Stimulated activated CD4-positive, alpha-beta T cell treated with anti-CD3 and anti-CD28 coated beads, Interleukin-15, amount 100 ng/mL, for 24 hours (primary cell): ENCODE results near the gene ZNF804B.

ENCODE experiments used
- DNase-seq: peaks from one replicate; pipeline ENCODE4 v3.0.0-alpha.2; 2020

Gene ZNF804B

DNA sequence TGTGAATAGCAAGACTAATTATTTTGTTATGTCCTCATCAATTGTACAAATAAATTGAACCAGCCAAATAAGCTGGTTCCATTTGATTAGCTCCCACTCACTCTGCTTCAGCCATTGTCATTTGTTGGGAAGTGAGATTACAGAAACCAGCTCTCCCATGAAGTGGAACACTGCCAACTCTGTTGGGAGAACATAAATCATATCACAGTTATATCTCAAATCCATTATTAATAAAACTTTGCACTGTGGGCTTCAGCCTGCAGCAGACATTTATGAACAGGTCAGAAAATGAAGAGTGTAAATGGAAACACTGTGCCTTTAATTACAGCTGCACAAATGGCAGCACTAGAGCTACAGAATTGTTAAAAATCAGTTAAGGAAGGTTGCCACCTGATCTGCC lies 82.7 kb downstream of the ZNF804B start:
- DNase-seq: no peak

DNA sequence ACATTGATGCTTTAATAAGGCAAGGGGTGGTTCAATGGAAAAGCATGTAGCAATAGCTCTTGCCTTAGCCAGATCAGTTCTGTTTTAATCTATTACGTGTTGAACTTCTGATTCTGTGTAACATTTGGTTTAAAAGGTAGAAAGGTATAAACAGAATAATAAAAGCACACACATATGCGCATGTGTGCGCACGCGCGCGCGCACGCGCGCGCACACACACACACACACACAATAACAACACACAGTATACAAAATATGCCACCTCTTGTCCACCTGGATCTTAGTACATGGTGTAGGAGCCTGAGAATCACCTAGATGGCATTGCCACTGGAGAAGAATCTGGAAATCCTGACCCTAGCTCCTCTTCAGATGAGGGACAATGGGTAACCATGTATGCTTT lies 85.6 kb downstream of the ZNF804B start:
- DNase-seq: no peak

DNA sequence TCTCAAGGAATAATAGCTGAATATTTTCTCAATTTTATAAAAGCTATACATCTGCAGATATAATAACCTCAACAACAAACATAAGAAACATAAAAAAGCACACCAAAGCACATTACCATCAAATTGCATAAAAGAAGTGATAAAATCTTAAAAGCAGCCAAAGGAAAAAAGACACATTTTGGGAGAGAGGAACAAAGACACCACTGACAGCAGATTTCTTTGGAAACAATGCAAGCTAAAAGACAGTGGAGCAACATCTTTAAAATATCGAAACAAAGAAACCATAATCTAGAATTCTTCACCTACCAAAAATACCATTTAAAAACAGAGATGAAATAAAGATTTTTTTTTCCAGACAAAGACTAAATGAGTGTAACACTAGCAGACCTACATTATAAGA lies 91.7 kb downstream of the ZNF804B start:
- no peak for DNase-seq

DNA sequence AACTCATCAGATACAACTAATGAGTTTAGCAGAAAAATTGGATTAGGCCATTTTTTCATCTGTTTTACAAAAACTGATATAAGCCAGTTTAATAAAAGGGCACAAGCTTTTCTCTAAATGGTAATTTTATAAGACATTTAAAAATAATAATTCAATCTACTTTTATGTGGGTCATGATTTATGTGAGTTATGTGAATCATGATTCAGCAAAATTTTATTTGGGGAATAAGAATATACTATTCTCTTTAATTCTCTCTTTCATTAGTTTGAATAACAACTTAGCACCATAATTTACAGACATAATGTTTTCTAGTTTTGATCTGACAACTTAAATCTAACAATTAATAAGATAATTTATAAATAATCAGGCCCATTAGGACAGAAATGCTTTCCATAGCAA lies 99.8 kb downstream of the ZNF804B start:
- no peak for DNase-seq

DNA sequence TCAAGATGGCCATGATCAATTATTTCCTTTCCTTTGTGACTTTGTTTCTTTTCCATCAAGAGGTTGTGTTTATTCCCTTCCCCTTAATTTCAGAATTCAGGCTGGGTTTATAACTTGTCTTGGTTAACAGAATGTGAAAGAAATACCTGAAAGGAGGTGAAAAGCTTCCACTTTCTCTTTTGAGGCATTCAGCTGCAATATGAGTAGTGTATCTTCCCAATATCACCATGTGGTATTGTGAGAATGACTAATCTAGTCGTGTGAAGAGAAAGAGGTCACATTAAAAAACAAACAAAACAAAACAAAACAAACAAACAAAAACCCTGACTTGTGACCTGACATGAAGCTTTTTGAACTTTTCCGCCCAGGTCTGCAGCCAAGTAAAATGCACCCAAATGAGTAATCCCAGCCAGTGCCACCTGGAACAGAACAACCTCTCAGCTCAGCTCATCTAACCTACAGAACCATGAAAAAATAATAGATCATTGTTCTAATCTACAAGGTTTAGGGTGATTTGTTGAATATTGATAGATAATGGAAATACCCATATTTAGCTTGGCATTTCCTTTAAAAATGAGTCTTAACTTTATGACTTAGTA lies 106.9 kb downstream of the ZNF804B start:
- no peak for DNase-seq

DNA sequence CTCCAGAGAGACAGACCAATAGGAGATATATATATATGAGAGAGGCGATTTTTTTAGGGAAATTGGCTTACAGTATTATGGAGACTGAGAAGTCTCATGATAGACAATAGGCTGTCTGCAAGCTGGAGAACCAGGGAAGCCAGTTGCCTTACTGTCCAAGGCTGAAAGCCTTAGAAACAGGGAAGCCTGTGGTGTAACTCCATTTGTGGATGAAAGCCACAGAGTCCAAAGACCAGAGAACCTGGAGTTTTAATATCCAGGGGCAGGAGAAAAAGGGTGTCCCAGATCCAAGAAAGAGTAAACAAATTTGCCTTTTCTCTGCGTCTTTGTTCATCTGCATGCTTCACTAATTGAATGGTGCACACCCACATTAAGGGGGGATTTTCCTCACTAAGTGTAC lies 107.7 kb downstream of the ZNF804B start:
- no peak for DNase-seq

DNA sequence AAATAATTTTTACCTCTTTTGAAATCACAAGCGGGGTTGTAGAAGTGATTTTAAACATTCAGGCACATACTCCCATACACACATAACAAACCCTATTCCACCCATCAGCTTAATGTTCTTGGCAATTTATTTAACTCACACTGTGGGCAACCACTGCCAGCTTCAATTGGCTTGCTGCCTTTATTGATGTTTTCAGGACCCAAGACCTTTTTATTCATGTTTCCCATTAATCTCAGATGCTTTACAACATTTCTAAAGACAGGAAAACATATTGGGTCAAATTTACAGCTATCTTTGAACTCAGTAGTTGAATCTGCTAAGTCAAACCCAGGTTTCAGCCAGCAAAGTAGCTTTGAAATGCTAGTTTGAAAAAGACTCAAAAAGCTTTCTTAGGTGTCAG lies 109.0 kb downstream of the ZNF804B start:
- no peak for DNase-seq

DNA sequence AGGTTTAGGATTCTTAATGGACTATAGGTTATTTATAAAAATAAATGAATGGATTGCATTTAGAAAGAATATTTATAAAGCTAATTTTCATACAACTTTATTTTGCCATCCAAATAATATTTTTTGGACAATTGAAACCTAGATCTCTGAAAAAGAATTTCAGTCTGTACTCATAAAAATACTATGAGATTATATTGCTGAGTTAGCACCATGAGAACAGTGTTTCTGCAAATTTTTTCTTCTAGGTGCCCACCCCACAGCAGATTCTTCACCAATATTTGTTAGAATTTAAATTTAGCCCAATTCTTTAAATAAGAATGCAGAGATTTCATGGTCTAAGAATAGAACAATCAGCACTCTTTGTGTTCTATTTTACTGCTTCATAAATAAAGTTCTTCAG lies 121.6 kb downstream of the ZNF804B start:
- no peak for DNase-seq

DNA sequence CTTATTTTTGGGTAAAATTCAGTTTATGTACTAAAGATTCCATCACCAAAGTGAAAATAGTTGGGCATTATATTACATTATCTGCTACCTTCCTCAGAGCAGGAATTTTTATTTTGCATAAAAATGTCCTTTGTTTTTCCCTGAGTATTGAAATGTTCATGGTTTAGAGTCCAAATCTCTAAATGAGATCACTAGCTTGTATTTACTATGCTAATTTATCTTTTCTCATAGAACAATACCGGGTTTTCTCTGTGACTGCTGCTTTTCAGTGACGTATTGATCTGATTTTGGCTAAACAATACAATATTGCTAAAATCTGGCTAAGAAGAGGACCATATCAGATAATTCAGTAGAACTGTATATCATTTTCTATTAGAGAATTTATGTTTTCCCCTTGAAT lies 125.6 kb downstream of the ZNF804B start:
- no peak for DNase-seq

DNA sequence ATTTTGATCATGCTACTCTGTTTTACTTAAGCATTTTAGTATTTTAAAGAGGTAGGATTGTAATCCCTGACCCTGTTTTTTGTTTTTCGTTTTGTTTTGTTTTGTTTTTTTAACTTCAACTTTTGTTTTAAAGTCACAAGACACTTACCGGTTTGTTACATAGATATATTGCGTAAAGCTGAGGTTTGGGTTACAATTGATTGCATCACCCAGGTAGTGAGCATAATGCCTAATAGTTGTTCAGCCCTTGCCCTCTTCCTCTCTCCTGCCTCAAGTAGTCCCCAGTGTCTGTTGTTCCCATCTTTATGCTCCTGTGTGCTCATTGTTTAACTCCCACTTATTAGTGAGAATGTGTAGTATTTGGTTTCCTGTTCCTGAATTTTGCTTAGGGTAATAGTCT lies 129.2 kb downstream of the ZNF804B start:
- no peak for DNase-seq

DNA sequence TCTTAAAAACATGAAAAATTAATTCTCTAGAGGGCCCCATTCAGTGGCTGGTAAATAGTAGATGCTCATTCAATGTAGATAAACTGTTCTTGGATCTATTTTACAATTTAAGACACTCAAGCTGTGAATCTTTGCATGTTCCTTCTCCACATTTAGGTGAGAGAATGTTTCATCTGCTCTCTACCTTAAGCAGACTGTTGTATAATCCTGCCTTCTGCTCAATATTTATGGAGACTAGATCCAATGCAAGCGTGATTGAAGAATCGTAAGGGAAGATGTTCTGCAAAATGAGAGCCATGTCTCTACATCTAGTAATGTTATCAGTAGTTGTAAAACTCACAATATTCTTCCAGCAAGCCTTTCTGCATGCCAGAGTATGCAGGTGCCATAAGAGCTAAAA lies 151.0 kb downstream of the ZNF804B start:
- DNase-seq: no peak

DNA sequence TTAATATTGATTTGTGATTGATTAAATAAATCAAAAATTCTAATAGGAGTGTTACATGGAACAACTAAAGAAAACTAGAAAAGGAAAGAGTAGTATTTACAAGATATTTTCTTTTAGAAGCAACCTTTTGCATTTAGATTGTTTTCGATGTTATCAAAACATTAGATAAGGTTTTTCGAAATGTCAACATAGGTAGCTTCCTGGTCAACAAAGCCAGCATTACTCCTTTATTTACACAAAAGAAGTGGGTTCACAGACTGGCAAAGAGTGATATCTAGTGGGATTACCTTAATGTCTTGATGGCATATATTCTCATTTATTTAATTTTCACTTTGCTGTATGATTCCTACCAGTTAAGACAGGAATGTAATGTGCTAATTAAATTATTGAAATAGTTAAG lies 153.4 kb downstream of the ZNF804B start:
- no peak for DNase-seq

DNA sequence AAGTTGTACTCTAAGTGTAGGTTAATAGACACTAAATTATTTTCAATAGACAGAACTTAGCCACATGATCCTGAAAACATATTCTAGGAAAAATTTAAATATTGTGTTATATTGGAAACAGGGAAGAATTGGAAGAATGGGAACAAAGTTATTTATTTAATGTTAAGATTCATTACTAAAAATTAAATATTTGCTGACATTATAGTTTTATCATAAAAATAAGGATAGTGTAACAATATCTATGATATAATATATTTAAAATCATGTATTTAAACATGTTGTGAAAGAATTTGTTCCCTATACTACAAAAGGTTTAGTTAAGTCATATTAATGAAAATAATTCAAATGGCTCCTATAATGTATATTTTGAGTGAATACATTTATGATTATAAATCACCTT lies 156.1 kb downstream of the ZNF804B start:
- no peak for DNase-seq

DNA sequence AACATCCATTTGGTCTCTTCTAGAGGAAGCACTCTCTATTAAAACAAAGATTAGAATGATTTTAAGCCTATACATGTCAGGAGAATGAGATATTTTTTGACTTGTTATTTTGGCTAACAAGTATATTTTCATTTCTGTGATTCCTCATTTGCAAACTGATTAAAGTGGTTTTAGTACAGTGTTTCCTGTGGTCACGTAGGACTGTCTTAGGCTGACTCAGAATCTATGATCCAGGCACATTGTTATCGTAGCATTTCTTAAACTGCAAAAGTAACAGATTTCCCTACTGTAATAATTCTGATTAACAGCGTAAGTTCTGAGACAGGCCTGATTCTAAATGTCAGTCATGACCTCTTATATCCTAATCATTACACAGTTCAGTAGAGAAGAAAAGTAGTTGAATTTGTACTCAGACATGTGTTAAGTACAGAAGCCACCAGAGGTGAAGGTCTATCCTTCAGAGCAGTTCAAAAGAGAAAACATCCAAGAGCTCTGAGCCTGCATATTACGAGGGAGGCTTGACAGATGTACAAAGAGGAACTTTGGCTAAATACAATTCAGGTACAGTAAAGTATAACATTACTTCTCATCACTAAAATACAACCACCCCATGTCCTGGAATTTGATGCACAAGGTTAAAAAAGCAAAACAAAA lies 160.1 kb downstream of the ZNF804B start:
- DNase-seq: no peak

DNA sequence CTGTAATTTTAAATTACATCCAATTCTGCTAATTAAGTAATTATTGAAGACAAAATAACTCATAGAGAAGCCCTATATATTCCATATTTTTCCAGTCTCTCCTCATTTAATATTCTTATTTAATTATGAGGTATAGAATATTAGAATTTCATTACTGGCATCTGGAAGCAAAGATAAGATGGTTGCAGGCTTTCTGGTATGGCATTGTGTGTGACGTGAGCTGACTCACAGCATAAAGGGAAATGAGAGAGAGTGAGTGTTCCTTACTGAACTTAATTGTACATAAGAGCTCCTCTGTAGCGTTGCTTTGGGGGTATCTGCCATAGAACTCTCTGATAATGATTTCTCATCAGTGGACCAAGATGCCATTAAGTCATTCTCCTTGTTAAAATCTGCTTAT lies 163.4 kb downstream of the ZNF804B start:
- DNase-seq: no peak

DNA sequence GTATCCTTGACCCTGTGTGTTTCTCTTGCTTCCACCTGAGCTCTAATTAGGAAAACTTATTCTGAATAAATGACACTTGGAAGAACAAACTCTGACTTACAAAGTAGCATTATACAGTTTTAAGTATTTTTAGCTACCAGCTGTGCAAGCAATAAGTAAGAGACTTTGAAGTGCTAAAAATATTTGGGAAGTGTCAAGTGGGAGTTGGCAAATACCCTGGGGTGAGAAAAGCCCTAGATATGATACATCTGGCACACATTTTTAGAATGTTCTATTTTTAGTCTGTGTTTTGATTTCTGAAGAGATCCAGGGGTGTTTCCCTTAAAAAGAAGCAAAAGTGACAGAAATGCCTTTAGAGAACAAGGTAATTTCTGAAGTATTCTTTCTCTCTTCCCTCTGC lies 168.8 kb downstream of the ZNF804B start:
- DNase-seq: no peak

DNA sequence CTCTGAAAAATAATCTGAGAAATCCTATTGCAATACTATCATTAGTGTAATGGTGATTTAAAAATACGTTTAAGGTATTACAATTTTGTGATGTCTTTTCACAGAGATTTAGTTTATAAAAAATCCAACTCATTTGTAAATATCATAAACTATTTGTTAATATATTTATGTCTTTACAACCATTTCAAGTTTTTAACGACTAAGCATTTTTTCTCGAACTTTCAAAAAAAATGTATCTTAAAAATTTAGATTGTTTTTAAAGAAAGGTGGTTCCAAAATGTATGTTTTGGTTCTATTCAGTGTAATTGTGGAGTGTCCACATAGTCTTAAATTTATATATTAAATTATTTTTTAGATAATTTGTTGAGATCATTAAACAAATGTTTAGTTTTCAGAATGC lies 170.2 kb downstream of the ZNF804B start:
- DNase-seq: no peak

DNA sequence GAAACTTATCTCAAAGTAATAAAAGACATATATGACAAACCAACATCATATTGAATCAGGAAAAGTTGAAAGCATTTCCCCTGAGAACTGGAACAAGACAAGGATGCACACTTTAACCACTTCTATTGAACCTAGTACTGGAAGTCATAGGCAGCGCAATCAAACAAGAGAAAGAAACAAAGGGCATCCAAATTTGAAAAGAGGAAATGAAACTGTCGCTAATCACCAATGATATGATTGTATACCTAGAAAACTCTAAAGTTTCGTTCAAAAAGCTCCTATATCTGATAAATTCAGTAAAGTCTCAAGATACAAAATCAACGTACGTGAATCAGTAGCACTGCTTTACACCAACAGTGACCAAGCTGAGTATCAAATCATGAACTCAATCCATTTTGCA lies 173.8 kb downstream of the ZNF804B start:
- DNase-seq: no peak

DNA sequence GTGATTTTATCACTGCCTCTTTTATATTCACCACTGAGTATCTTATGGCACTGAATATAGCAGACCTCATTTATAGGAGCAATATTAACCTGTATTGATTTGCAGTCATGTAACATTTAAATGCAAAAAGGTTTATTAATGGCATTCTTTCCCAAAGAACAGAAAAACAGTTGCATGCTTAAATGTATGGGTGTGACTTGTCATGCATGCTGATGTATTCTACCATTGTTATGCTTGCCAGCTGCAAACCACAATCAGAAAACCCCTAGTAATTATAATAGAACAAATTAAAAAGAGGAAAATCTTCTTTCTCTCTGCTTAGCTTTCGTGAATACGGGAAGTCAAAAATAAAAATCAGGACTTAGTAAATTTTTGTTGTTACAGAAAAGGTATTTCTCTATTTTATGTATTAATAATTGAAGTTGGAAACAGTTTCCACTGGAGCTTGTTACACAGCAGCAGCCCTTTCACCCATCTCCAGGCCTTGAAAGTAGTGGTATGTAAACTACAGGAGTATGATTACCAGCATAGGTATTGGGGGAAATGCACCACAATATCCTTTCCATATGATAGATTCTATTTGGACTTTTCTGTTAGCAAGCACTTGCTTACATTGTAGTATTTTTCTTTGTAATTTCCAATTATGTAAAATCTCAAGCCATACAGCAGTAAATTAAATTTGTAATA lies 183.5 kb downstream of the ZNF804B start:
- no peak for DNase-seq

DNA sequence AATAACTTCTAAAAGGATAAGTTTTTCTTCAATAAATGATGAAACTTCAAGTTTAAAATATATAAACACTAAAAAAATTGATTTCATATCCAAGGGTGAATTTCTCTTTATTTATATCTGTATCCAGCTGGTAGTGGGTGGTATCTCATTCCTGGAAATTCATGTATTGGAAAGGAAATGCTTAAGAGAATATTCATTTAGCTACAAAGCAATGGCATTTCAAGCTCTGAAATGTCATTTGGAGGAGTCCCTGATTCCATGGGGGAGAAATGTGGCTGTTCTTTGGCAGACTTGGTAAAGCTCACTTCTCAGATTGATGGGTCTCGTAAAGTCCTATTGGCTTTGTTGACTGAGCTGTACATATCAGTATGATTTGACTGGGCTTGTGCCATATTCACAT lies 192.3 kb downstream of the ZNF804B start:
- DNase-seq: no peak

DNA sequence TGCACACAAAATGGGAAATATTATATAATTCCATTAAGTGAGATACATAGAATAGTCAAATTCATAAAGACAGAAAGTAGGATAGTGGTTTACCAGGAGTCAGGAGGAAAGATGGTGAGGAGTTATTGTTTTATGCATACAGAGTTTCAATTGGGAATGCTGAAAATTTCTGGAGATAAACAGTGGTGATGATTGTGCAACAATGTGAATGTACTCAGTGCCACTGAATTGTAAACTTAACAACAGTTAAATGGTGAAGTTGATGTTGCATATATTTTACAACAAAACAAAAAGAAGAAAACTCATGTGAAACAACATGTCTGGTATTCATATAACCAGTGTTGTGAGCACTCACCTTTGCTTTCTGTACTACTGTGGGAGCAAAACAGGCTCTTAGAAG lies 204.9 kb downstream of the ZNF804B start:
- DNase-seq: no peak

DNA sequence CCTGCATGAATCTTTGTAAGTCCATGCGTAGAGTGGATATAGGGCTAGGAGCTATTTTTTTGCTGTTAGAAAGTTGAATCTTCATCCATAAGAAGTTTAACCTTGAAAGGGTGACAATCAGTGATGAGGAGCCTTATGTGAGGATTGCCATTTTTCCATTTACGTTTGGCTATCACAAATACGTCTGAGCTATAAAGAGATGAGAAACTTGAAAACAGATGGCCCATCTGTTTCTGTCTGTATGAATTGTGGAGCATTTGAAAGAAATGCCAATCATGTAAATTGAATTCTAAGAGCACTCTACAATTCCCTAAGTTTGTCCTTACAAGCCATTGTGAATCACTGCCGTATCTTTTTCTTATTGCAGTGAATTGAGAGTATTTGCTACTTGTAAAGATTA lies 205.9 kb downstream of the ZNF804B start:
- no peak for DNase-seq

DNA sequence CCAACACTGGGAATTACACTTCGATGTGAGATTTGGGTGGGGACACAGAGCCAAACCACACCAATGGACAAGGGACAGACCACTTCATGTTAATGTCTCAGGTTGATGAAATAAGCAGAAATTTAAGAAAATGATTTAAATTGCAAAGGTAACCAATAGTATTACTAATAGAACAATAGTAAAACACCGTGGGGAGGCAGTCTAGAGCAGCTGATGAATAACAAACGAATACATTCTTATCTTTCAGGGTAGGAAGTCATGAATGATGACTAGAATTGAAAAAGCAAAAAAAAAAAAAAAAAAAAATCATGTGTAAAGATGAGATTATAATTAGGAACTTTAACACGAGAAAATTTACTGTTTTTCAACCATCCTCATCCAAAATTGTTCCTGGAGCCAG lies 207.9 kb downstream of the ZNF804B start:
- DNase-seq: no peak

DNA sequence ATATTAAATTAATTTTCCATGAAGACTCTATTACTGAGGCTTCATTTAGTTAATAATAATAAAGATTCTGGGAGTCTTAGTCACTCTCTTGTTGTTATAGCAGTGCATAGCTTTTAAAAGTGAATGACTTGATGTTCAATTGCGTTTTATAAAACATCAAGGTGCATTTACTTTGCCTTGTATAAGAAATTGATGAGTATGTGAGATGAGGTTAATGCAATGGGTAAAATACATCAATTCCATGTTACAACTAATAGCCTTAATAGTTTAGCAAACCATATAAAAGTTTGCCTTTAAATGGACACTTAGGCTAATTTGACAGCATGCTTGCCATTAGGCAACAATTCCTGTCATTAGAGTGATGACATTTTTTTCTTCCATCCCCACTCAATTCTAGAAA lies 209.7 kb downstream of the ZNF804B start:
- DNase-seq: no peak

DNA sequence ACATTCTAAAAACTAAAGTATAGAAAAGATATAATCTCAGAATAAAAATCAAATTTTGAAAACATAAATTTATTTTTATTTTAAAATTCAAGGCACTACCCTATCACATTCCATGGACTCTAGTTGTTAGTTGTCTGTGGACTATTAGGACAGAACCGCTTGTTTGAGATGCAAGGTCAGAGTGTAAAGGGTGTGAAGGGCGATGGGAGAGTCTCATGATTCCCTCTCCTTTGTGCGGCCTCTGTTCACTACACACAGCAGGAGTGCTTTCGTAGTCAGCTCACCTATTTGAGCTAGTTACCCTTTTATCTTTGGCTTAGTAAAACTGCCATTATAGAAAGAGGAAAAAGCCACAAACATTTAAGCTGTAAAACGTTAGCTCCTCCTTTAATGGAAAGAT lies 225.8 kb downstream of the ZNF804B start:
- no peak for DNase-seq
